ENCODE measurements around the gene CEP72. TPM values are rescaled to one million over a fixed set of nuclear protein-coding genes. Genes with fewer than 3 reads are reported as not detected.
"Not testable (repeated sequence)": the region's sequence is repeated elsewhere in the genome, so short reads cannot be mapped to it uniquely, and the experiment has no call there.

The CEP72 gene
- total RNA-seq, 3 donors from 2014 or later: 1.9 to 10.5 (median 4.3) TPM

DNA sequence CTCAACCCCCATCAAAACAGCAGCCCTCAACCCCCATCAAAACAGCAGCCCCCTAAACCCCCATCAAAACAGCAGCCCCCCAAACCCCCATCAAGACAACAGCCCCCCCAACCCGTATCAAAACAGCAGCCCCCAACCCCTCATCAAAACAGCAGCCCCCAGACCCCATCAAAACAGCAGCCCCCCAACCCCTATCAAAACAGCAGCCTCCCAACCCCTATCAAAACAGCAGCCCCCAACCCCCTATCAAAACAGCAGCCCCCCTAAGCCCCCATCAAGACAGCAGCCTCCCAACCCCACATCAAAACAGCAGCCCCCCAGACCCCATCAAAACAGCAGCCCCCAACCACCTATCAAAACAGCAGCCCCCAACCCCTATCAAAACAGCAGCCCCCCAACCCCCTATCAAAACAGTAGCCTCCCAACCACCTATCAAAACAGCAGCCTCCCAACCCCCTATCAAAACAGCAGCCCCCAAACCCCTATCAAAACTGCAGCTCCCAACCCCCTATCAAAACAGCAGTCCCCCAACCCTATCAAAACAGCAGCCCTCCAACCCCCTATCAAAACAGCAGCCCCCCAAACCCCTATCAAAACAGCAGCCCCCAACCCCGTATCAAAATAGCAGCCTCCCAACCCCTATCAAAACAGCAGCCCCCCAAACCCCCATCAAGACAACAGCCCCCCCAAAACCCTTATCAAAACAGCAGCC lies 79.8 kb downstream of the CEP72 start:
- H3K9me3 ChIP-seq: no peaks in the 10 kb centered on the region
- intact Hi-C loops (cut with DNase I; ENCODE audit: low total_unique reads): no loop called here

DNA sequence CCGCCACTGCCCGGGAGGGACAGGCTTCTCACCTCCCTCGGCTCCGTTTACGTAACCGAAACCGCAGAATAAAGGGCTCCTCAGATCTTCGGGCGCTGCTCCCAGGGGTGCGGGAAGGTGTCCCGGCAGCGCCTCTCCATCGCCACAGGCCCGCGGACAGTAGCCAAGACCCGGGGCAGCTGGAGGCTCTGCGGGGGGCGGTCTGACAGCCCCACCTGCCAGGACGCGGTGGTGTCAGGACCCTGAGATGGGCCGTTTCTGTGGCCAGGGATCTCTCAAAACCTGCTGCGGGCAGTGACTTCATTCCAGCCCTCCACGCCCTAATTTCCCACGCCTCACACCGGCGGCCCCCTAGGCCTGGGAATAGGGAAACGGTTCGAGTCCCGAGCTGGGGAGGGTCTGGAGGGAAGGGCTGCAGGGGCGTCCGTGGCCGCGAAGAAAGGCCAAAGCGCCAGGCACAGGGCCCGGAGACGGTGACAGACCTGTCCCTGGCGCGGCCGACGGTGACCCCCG lies 80.4 kb downstream of the CEP72 start:
- intact Hi-C loops (cut with DNase I; ENCODE audit: low total_unique reads); H3K27me3 ChIP-seq; H3K4me1 ChIP-seq; H3K9me3 ChIP-seq; DNase-seq (ENCODE audit: low spot score in 2 of 2); H3K36me3 ChIP-seq: not testable (repeated sequence)
- H3K27ac ChIP-seq: peak overlapping the region in 1 of 2 donors; percentile 68
- peak overlapping the region; percentile 49 to 86 (median 58) for H3K4me3 ChIP-seq

More for the DNA sequence above, 79.8 kb downstream of the CEP72 start:
- DNase-seq (ENCODE audit: low spot score in 2 of 2): no peak
- Histone ChIP-seq H3K4me1 (no peaks in the 10 kb centered on the region), H3K27me3 (no peaks in the 10 kb centered on the region), H3K4me3 (peak overlapping the region; percentile 49 to 86 (median 58)), H3K36me3 (no peaks in the 10 kb centered on the region), H3K27ac (no peak overlapping the region)
- TF ChIP-seq POLR2AphosphoS5 (IDR thresholded peaks at IDR 0.05): no peak
- TF ChIP-seq CTCF (IDR thresholded peaks at IDR 0.05): no peak
- no peak for TF ChIP-seq POLR2A (IDR thresholded peaks at IDR 0.05)

- intact Hi-C loops (cut with DNase I; ENCODE audit: low total_unique reads); H3K4me1 ChIP-seq; H3K9me3 ChIP-seq; H3K36me3 ChIP-seq; H3K27me3 ChIP-seq: not testable (repeated sequence)
- Histone ChIP-seq H3K27ac (peak within 1 kb of the TSS; percentile 57 to 68), H3K4me3 (peak within 1 kb of the TSS; percentile 49 to 86 (median 58))
- peak in 2 of 3 donors; percentile 38 to 47 for TF ChIP-seq POLR2AphosphoS5 (IDR thresholded peaks at IDR 0.05)
- DNase-seq (ENCODE audit: low spot score in 2 of 2): peak; percentile 85 to 88
Observed at GRCh38 chr5:693271-694041, 81.3 kb downstream of the CEP72 start, which contains the start of gene TPPP. TSS of gene TPPP (minus strand) at chr5:693352. CDS start at chr5:678060, 15,292 bp downstream.

DNA sequence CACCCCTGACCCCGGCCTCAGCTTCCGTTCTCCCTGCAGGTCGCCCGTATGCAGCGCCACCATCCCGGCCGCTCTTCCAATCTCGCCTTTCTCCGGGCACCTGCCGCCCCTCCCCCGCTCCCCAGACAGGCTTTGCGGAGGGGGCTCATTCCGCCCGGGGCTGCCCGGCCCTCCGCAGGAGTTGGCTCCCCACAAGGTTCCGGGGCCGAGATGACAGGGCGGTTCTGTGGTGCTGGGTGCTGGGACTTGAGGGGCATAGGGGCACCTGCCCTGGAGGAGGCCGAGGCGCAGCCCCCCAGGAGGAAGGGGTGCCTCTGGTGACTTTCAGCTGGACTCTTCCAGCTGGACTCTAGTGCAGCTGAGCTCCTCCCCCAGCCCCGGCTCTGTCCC lies 81.9 kb downstream of the CEP72 start:
- DNase-seq (ENCODE audit: low spot score in 2 of 2); H3K4me1 ChIP-seq; H3K27me3 ChIP-seq; intact Hi-C loops (cut with DNase I; ENCODE audit: low total_unique reads); H3K36me3 ChIP-seq; H3K27ac ChIP-seq: not testable (repeated sequence)
- Histone ChIP-seq H3K4me3 (peak overlapping the region; percentile 49 to 86 (median 58)), H3K9me3 (peaks cover 0 to 10% of the 10 kb centered on the region in 2 donors)

DNA sequence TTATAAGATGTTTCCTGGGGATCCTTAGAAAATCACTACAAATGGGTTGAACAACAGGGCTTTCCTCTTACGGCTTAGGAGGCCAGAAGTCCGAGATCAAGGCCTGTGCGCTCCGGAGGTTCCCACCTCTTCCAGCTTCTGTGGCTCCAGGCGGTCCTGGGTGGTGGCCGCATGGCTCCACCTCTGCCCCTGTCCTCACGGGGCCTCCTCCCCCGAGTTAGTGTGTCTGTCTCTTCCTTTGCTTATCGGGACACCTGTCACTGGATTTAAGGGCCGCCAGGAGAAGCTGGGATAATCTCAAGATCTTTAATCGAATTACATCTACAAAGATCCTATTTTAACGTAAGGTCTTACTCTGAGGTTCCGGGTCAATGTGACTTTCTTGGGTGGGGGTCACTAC lies 83.3 kb downstream of the CEP72 start:
- DNase-seq (ENCODE audit: low spot score in 2 of 2); H3K4me1 ChIP-seq; H3K36me3 ChIP-seq; H3K27me3 ChIP-seq; H3K4me3 ChIP-seq; intact Hi-C loops (cut with DNase I; ENCODE audit: low total_unique reads); H3K27ac ChIP-seq: not testable (repeated sequence)
- H3K9me3 ChIP-seq: peaks cover 0 to 20% of the 10 kb centered on the region in 2 donors

DNA sequence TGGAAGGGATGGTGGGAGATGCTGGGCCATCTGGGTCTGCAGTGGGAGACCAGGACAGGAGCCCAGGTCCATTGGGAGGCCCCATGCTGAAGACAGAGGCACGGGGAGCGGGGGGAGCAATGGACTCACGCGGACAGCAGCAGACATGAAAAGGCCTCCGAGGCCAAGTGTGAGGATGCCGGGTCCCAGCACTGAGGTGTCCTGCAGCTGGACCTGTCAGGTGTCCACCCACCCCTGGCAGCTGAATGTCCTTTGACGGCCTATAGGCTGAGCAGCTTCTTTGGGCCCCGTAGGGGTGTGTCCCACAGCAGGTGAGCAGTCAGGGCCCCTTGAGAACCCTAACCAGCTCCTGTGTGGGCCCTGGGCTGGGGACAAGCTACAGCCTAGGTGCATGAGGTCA lies 84.1 kb downstream of the CEP72 start:
- H3K36me3 ChIP-seq; DNase-seq (ENCODE audit: low spot score in 2 of 2); H3K27ac ChIP-seq; intact Hi-C loops (cut with DNase I; ENCODE audit: low total_unique reads); H3K27me3 ChIP-seq; H3K4me1 ChIP-seq; H3K4me3 ChIP-seq: not testable (repeated sequence)
- H3K9me3 ChIP-seq: peaks cover 0 to 23% of the 10 kb centered on the region in 2 donors

- DNase-seq (ENCODE audit: low spot score in 2 of 2): not testable (repeated sequence)
Observed at GRCh38 chr5:696753-697702, 84.9 kb downstream of the CEP72 start.

More at GRCh38 chr5:696753-697702, 84.9 kb downstream of the CEP72 start:
- H3K4me3 ChIP-seq; H3K4me1 ChIP-seq; intact Hi-C loops (cut with DNase I; ENCODE audit: low total_unique reads); H3K36me3 ChIP-seq; H3K27me3 ChIP-seq; H3K27ac ChIP-seq: not testable (repeated sequence)
- peaks cover 0 to 23% of the 10 kb centered on the region in 2 donors for H3K9me3 ChIP-seq

Other genes starting within 250 kb of the CEP72 start
- gene EXOC3, start 169.2 kb upstream of the CEP72 start, total RNA-seq: 10 to 100 TPM; 49.8 to 63.7 (median 53.3) TPM
- gene SLC9A3, start 87.9 kb upstream of the CEP72 start, total RNA-seq: 1 to 10 TPM; 1.1 to 5.6 (median 2.3) TPM
- 1 to 10 TPM; 2.9 to 4.3 (median 3.4) TPM for gene TPPP, start 81.0 kb downstream of the CEP72 start, total RNA-seq
- 1 to 10 TPM; 1.1 to 4.8 (median 3.9) TPM for gene ZDHHC11B, start 172.4 kb downstream of the CEP72 start, total RNA-seq
- gene ZDHHC11, start 238.6 kb downstream of the CEP72 start, total RNA-seq: 10 to 100 TPM in 1 of 3 donors, 1 to 10 TPM in 2; 3.0 to 11.3 (median 9.5) TPM

Measured in breast epithelium (tissue), 4 donors.